ENCODE results near the gene NPC2.
"Not testable (repeated sequence)": the region's sequence is repeated elsewhere in the genome, so short reads cannot be mapped to it uniquely, and the experiment has no call there.

The NPC2 gene

GRCh38 chr14:74476107-74476506, 17.0 kb downstream of the NPC2 start:
- H3K27ac ChIP-seq = no peak overlapping the region
- DNase-seq (ENCODE audit: low read depth, low spot score) = no peak

- DNase-seq (ENCODE audit: low read depth, low spot score) = no peak
- no peak overlapping the region for H3K27ac ChIP-seq
Observed at GRCh38 chr14:74475678-74476077, 17.4 kb downstream of the NPC2 start.

DNA sequence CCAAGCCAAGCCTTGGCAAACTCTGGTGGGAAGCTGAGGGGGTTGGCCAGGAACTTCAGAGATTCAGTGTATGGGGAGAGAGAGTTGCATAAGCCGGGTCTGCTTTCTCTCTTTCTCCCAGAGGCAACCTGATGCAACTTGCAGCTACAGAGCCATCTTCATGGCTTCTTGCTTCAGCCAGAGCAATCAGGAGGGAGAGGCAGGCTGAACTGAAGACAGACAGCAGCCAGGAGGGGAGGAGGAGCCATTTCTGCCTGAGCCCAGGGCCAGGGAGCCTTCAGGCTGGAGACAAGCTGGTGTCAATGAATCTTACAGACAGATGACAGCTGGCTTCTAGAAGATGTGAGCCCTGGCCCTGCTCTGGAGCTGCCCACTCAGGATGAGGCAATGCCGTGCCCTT, 18.7 kb downstream of the NPC2 start:
- no peak for DNase-seq (ENCODE audit: low read depth, low spot score)
- H3K27ac ChIP-seq = no peak overlapping the region

DNA sequence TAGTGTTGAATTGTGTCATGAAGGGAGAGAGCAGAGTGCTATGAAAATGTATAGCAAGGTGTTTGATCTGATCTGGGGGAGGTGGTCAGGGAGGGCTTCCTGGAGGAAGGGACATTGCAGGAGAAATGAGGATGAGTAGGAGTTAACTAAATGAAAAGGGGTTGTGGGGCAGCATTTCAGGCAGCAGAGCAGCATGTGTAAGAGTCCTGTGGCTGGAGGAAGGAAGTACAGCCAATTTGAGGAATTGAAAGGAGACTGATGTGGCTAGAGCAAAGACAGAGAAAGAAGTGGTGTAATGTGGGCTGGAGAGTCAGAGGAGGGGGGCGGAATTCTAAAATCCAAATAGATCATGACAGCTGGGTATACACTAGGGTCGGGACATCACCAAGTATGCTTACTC, 20.5 kb downstream of the NPC2 start:
- DNase-seq (ENCODE audit: low read depth, low spot score) = no peak
- H3K27ac ChIP-seq = no peak overlapping the region

DNA sequence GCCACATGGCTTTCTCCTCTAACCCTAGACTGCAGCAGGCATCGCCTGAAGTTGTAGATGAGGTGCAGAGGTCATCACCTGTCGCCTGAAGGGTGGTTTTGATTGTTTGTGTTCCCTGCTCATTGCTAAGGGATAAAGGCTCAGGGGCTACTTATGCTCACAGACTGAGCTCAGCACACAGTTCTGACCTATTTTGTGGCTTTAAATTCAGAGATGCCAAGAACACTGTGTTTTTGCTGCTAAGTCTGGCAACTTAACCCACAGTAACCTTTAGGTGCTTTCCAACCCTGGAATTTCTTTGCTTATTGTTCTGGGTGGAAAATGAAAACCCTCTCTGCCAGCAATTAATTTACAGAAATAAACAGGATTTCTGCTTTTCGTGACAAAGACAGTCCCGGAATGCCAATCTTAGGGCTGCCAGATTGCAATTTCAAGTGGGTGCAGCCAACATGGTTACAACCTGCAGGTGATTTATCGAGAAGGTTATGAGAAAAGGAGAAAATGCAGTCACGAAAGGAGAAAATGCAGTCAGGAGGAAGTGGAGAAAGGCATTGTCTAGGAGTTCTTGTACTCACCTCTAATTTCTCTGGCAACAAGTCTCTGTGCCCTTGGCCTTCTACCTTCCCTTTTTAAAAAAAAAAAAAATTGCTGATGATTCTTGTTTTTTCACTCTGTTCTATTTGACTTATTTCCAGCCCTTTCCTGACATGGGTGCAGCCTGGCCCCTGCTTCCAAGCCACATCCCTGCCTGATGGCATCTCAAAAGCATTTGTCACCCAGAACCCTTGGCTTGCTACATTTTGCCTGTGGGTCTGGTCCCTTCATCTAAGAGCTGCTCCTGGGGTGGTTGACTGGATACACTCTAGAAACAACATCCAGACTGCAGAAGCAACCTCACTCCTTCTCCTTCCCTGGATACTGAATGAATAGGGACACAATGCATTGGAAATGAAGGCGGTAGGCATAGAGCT, 23.3 kb downstream of the NPC2 start:
- no peak overlapping the region for H3K27ac ChIP-seq
- DNase-seq (ENCODE audit: low read depth, low spot score) = no peak

DNA sequence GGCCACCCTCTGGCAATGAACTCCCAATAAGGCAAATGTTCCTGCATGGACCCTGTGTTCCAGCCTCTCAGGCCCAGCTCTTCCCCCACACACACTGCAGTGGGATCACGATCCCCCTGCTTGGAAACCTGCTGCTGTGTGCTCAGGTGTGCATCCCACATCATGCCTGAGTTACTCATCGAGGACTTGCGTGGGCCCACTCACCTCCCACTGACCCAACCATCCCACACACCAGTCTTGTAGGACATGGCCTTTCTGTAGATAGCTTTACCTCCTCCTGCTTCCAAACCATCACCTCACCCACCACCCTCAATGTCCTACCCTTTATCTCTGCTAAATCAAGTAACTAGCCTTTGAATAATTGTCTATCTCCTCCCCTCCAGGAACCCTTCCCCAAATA, 24.6 kb downstream of the NPC2 start:
- no peak overlapping the region for H3K27ac ChIP-seq
- DNase-seq (ENCODE audit: low read depth, low spot score) = no peak

GRCh38 chr14:74465335-74465734, 27.8 kb downstream of the NPC2 start:
- no peak for DNase-seq (ENCODE audit: low read depth, low spot score)
- no peak overlapping the region for H3K27ac ChIP-seq

- no peak overlapping the region for H3K27ac ChIP-seq
- no peak for DNase-seq (ENCODE audit: low read depth, low spot score)
Observed at GRCh38 chr14:74464785-74465184, 28.3 kb downstream of the NPC2 start.

- DNase-seq (ENCODE audit: low read depth, low spot score) = no peak
- no peak overlapping the region for H3K27ac ChIP-seq
Observed at GRCh38 chr14:74463697-74464096, 29.4 kb downstream of the NPC2 start.

- H3K27ac ChIP-seq = no peak overlapping the region
- DNase-seq (ENCODE audit: low read depth, low spot score) = no peak
Observed at GRCh38 chr14:74462993-74463392, 30.1 kb downstream of the NPC2 start.

- no peak overlapping the region for H3K27ac ChIP-seq
- no peak for DNase-seq (ENCODE audit: low read depth, low spot score)
Observed at GRCh38 chr14:74459976-74460375, 33.1 kb downstream of the NPC2 start.

GRCh38 chr14:74459289-74459946, 33.7 kb downstream of the NPC2 start:
- DNase-seq (ENCODE audit: low read depth, low spot score) = no peak
- no peak overlapping the region for H3K27ac ChIP-seq

GRCh38 chr14:74457565-74457895, 35.6 kb downstream of the NPC2 start:
- DNase-seq (ENCODE audit: low read depth, low spot score) = no peak

GRCh38 chr14:74456684-74457564, 36.2 kb downstream of the NPC2 start:
- no peak overlapping the region for H3K27ac ChIP-seq
- DNase-seq (ENCODE audit: low read depth, low spot score) = no peak

More at GRCh38 chr14:74457565-74457895, 35.6 kb downstream of the NPC2 start:
- no peak overlapping the region for H3K27ac ChIP-seq

DNA sequence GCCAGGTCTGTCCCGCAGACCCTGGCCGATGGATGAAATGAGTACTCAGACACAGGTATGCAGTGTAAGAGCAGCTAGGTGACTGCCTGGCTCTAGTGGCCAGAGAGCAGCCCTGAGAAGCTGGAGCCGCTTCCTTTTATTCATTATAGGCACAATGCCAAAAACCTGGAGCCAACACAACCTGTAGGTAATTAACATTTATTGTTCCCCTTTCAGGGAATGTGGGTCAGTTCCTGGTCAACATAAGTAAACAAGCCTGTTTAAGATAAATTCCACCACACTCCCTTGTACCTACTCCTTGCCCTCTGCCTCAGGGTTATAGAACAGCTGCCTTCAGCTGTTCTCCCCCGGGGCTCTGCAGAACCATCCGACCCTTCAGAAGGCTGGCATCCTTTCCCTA, 38.7 kb downstream of the NPC2 start:
- not testable (repeated sequence) for H3K27ac ChIP-seq; DNase-seq (ENCODE audit: low read depth, low spot score)

DNA sequence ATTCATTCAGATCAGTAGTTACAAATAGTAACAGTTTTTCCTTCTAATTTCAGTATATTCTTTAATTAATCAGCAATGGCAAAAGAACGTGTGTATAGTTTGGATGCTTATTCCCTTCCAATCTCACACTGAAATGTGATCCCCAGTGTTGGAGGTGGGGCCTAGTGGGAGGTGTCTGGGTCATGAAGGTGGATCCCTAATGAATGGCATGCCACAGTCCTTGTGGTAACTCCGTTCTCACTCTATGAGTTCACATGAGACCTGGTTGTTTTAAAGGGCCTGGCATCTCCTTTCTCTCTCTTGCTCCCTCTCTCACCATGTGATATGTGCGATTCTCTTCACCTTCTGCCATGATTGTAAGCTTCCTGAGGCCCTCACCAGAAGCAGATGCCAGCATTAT, 48.2 kb downstream of the NPC2 start:
- DNase-seq (ENCODE audit: low read depth, low spot score) = no peak
- H3K27ac ChIP-seq = no peak overlapping the region

- no peak overlapping the region for H3K27ac ChIP-seq
- DNase-seq (ENCODE audit: low read depth, low spot score) = no peak
Observed at GRCh38 chr14:74442757-74443156, 50.3 kb downstream of the NPC2 start.

DNA sequence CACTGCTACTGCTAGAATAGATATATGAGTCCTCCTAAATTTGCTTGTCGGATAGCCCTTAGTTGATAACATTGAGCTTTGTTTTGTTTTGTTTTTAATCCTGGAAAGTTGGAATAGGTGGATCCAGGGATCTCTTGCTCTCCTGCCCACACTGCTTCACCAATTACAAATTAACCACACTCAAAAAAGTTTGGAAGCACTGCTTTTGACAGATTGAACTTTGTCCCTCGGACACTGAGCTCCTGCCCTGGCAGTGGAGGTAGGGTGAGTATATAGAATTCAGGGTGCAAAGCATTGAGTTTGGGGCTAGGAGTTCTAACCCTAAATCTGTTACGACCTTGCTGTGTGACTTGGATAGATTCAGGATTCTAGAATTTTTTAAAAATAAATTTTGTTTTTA, 52.0 kb downstream of the NPC2 start:
- DNase-seq (ENCODE audit: low read depth, low spot score) = no peak

DNA sequence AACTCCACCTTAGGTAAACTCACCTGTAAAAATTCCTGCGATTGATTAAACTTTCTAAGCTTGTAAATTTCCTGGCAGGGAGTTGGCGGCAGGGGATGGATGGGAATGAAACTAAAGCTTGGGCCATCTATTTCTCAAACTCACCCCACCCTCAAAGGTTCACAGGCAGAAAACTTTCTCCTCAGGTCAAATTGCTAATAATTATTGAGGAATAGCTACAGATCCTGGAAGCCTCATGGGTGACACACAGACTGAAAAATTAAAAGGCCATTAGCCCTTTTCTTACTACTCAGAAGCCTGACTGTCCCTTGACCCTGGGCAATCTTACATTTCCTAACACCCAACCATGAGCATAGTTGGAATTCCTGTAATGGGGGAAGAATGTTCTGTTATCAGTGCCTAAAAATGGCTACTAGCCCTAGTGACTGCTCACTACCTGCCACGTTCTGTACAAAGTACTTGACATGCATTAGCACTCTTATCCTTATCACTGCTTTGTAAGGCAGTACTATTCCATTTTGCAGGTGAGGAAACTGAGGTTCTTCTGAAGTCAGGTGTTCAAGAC, 54.7 kb downstream of the NPC2 start:
- H3K27ac ChIP-seq = no peak overlapping the region
- no peak for DNase-seq (ENCODE audit: low read depth, low spot score)

More for the DNA sequence above, 52.0 kb downstream of the NPC2 start:
- no peak overlapping the region for H3K27ac ChIP-seq

GRCh38 chr14:74437496-74438053, 55.5 kb downstream of the NPC2 start:
- DNase-seq (ENCODE audit: low read depth, low spot score) = no peak
- H3K27ac ChIP-seq = no peak overlapping the region
